Activated naive CD8-positive, alpha-beta T cell treated with anti-CD3 and anti-CD28 coated beads, Interleukin-2, amount 10 ng/mL, durations not matched to agents 7 days and 5 days (primary cell): ENCODE measurements around the gene PRCD. TPM values are rescaled to one million over a fixed set of nuclear protein-coding genes. Genes with fewer than 3 reads are reported as not detected.
"Not testable (repeated sequence)": the region's sequence is repeated elsewhere in the genome, so short reads cannot be mapped to it uniquely, and the experiment has no call there.

Experiments
- ATAC-seq: fragments of 150-1000 bp; cut with Tn5 transposase; one replicate; pipeline ENCODE4 v1.10.0; 2021; ENCODE audit warnings: low read depth, moderate library complexity
- POLR2A ChIA-PET: fragments of 350-600 bp; sonication (Branson Sonifier 250); formaldehyde crosslinking; loops from one replicate; lab custom pipeline; 2021; ENCODE audit warnings: antibody characterized with exemption; lab: Charles Lee
- DNase-seq: peaks from one replicate; pipeline ENCODE4 v3.0.0; 2021
- H3K27ac Mint-ChIP-seq: one replicate; pipeline ENCODE4 v1.8.0; 2022; ENCODE audit warnings: mild to moderate bottlenecking, mixed read lengths
- H3K27me3 Mint-ChIP-seq: one replicate; pipeline ENCODE4 v1.8.0; 2022; ENCODE audit warnings: mild to moderate bottlenecking, moderate library complexity, mixed read lengths
- H3K36me3 Mint-ChIP-seq: one replicate; pipeline ENCODE4 v1.8.0; 2021; ENCODE audit warnings: mild to moderate bottlenecking, mixed read lengths
- H3K4me1 Mint-ChIP-seq: one replicate; pipeline ENCODE4 v1.8.0; 2021; ENCODE audit warnings: mixed read lengths
- H3K4me3 Mint-ChIP-seq: one replicate; pipeline ENCODE4 v1.8.0; 2022; ENCODE audit warnings: mild to moderate bottlenecking, moderate library complexity, mixed read lengths
- H3K9me3 Mint-ChIP-seq: one replicate; pipeline ENCODE4 v1.8.0; 2021; ENCODE audit warnings: mixed read lengths
- total RNA-seq, 2 experiments: library from RNA; stranded (reverse); gene quantifications; one replicate each; pipeline ENCODE4 v1.2.3, GENCODE V29; 2021

Gene PRCD
- total RNA-seq, 2 experiments from 2014 or later, result 0.78 to 1.1 TPM

DNA sequence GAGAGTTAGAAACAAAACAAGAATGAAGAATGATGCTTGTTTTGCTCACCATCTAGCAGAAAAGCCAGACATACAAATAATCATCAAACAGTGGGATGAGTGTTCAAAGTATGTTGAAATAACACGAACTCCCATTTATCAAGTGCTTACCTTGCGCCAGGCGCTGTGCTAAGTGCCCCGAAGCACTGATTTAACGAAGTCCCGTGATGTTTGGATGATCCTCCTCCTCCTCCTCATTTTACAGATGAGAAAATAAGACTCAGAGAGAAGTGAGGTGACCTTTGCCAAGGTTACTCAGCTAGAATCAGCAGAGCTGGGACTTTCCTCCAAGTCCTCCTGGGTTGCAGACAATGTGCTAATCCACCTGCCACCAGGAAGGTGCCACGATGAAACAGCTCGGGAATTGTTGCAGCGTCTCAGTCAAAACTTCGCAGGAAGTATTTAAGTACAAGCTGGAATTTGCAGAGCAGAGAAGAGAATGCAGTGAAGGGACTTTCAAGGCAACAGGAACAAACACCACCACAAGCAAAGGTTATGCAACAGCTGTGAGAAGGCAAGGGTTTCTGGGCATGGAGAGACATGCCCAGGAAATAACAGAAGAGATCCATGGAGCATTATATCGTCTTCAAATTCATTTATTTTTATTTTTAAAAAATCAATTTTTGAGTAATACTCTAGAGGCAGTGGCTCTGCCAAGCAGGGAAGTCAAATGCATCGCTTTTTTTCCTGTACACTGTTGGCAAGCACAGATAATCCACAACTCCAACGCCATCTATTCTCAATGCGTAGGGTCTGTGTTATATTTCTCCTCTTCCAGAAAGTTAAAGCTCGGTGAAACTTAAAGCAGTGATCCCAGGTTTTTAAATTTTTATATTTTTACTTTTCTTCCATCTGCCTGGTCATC, 11.1 kb downstream of the PRCD start:
- H3K9me3 Mint-ChIP-seq, result no peaks in the 10 kb centered on the region
- no peak overlapping the region for H3K27ac Mint-ChIP-seq

DNA sequence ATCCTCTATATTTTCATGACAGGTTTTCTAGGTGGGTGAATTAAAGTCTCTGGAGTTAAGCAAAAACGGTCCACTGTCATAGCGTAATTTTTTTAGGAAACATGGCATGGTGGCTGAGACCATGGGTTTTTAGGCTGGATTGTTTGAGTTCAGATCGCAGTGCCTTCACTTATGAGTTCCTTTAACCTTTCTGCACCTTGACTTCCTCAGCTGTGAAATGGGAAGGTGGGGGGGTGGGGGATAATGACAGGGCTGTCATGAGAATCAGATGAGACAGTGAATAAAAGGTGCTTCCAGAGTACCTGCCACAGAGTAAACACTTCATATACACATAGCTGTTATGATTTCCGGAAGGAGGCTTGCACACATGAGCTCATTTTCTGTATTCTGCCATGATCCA, 11.8 kb downstream of the PRCD start:
- POLR2A ChIA-PET, result interaction anchor here (0.6 to 1.9 kb wide), 3 partner anchors 24 to 185 kb away, joined by 3 to 5 read pairs (median 3); partner anchors contain the start of gene SRSF2
- Mint-ChIP-seq H3K27me3 (no peaks in the 10 kb centered on the region), H3K4me1 (peaks cover 18% of the 10 kb centered on the region), H3K27ac (no peak overlapping the region), H3K36me3 (peaks cover 2% of the 10 kb centered on the region), H3K9me3 (no peaks in the 10 kb centered on the region), H3K4me3 (no peak overlapping the region)
- ATAC-seq, result no peak
- DNase-seq, result no peak

More for the DNA sequence above, 11.1 kb downstream of the PRCD start:
- Mint-ChIP-seq H3K27me3 (no peaks in the 10 kb centered on the region), H3K4me1 (peaks cover 16% of the 10 kb centered on the region), H3K4me3 (peak overlapping the region; percentile 3), H3K36me3 (peaks cover 2% of the 10 kb centered on the region)
- ATAC-seq (no peak), DNase-seq (no peak)
- POLR2A ChIA-PET, result interaction anchor here (0.6 to 1.9 kb wide), 5 partner anchors 23 to 186 kb away, joined by 3 to 5 read pairs (median 3); partner anchors contain the start of gene SRSF2

DNA sequence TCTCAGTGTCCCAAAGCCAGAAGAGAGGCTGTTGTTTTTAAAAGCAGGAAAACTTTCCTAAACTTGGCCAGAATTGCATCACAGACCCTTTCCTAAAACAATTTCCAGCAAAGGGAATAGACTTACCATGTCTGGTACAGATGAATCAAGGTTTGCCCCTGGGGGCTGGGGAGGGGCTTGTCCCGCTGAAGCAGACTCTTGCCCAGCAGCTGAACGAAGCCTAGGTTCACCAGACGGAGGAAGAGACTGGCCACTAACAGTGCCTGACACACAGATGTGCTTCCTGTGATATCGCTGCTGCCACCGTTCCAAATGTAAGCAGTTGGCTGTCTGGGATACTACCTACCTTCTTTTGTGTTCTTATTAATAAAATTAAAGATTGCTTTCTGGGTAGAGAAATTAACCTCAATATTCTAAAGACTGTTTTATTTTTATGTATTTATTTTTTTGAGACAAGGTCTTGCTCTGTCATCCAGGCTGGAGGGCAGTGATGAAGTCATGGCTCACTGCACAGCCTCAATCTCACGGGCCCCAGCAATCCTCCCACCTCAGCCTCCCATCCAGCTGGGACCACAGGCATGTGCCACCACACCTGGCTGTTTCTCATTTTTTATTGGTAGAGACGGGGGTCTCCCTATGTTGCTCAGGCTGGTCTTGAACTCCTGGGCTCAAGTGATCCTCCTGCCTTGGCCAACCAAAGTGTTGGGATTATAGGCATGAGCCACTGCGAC, 13.5 kb downstream of the PRCD start:
- H3K4me1 Mint-ChIP-seq, result peaks cover 23% of the 10 kb centered on the region
- no peak for ATAC-seq
- no peak overlapping the region for H3K27ac Mint-ChIP-seq
- DNase-seq, result no peak
- no peaks in the 10 kb centered on the region for H3K9me3 Mint-ChIP-seq
- H3K36me3 Mint-ChIP-seq, result peaks cover 2% of the 10 kb centered on the region
- H3K4me3 Mint-ChIP-seq, result no peak overlapping the region
- no peaks in the 10 kb centered on the region for H3K27me3 Mint-ChIP-seq
- POLR2A ChIA-PET, result no interaction called here

DNA sequence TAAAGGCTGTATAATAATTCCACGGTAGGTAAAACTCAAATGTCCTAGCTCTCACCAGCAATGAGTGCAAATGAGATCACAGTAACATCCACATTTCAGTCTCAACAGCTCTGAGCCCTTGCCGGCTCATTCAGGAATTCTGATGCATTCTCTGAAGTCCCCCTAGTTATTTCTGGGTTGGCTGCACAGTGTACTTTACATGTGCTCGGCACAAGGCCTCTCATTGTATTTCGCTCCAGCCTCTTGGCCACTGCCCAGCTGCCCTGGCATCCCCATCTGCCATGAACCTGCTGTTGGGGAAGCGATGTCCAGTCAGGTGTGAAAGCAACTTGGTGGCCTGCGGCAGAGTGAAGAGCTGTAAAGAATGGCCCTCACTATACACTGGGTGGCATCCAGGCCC, 14.3 kb downstream of the PRCD start:
- Mint-ChIP-seq H3K4me1 (peaks cover 28% of the 10 kb centered on the region), H3K9me3 (no peaks in the 10 kb centered on the region), H3K27ac (no peak overlapping the region), H3K36me3 (peaks cover 2% of the 10 kb centered on the region), H3K27me3 (no peaks in the 10 kb centered on the region), H3K4me3 (no peak overlapping the region)
- POLR2A ChIA-PET, result no interaction called here
- ATAC-seq (no peak), DNase-seq (no peak)

DNA sequence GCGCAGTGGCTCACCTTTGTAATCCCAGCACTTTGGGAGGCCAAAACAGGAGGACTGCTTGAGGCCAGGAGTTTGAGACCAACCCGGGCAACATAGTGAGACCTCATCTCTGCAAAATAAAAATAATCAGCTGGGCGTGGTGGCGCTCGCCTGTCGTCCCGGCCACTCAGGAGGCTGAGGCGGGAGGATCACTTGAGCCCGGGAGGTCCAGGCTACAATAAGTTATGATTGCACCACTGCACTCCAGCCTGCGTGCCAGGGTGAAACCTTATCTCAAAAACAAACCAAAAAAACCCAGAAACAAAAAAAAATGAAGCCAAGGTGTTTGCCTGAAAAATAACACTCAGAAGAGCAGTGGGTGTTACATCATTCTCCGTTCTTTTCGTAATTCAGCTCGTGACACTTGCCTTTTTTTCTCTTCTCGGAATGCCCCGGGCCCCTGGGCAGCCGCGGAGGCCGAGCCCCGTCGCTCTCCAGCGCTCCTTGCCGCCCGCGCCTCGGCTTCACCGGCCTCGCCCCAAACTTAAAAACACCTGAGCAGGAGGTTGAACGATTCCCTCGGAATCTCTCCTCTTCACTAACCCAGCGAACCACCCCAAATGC, 17.0 kb downstream of the PRCD start:
- ATAC-seq, result peak; percentile 10
- no peak for DNase-seq
- POLR2A ChIA-PET, result interaction anchor here (0.8 to 2.8 kb wide), 14 partner anchors 10 to 170 kb away, joined by 3 to 22 read pairs (median 5); partner anchors contain the start of genes JMJD6, METTL23 and UBE2O

DNA sequence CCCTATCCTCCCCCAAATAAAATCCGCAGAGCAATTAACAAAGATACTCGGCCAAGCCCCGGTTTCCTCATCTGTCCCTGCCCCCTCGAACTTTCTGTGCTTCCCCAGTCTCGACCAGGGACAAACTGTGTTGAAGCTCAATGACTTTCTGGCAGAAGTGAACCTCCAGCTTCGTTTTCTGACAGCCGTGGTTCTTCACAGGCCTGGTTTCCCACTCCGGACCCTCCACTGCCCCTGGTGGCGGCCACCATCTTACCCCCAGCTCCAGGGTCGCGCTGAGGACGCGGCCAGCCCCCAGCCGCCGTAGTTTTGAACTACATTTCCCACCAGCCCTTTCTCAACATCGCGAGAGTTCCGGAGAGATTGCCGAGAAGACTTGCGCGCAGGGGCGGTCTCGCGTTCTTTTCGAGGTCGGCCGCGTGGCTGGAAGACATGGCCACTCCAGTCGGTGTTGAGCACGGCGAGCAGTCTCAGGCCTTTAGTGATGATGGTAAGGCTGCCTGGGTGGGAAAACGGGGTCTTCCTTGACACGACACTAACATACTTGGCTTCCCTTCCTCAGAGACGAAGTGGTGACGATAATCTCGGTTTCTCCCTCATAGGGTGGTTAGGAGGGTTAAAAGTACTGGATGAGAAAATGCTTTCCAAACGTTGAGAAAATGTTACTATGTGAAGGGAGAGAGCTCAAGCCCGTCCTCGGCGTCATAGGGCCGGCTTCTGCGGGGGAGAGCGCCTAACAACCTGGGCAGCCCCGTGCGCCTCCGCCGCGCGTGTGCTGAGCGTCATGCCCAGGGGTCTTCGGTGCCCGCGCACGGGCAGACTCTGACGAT, 17.7 kb downstream of the PRCD start:
- DNase-seq, result peak; percentile 90
- H3K9me3 Mint-ChIP-seq, result no peaks in the 10 kb centered on the region
- peak overlapping the region; percentile 99 for H3K27ac Mint-ChIP-seq
- peaks cover 46% of the 10 kb centered on the region for H3K4me1 Mint-ChIP-seq
- POLR2A ChIA-PET, result interaction anchor here (0.5 to 2.8 kb wide), 16 partner anchors 10 to 170 kb away, joined by 3 to 22 read pairs (median 4); partner anchors contain the start of genes JMJD6 and METTL23
- H3K36me3 Mint-ChIP-seq, result peaks cover 16% of the 10 kb centered on the region
- ATAC-seq, result peak; percentile 91
- H3K27me3 Mint-ChIP-seq, result no peaks in the 10 kb centered on the region
- peak overlapping the region; percentile 98 for H3K4me3 Mint-ChIP-seq

More for the DNA sequence above, 17.0 kb downstream of the PRCD start:
- H3K4me3 Mint-ChIP-seq, result peak overlapping the region; percentile 98
- no peaks in the 10 kb centered on the region for H3K27me3 Mint-ChIP-seq
- peaks cover 14% of the 10 kb centered on the region for H3K36me3 Mint-ChIP-seq
- peak overlapping the region; percentile 99 for H3K27ac Mint-ChIP-seq
- no peaks in the 10 kb centered on the region for H3K9me3 Mint-ChIP-seq
- H3K4me1 Mint-ChIP-seq, result peaks cover 42% of the 10 kb centered on the region

DNA sequence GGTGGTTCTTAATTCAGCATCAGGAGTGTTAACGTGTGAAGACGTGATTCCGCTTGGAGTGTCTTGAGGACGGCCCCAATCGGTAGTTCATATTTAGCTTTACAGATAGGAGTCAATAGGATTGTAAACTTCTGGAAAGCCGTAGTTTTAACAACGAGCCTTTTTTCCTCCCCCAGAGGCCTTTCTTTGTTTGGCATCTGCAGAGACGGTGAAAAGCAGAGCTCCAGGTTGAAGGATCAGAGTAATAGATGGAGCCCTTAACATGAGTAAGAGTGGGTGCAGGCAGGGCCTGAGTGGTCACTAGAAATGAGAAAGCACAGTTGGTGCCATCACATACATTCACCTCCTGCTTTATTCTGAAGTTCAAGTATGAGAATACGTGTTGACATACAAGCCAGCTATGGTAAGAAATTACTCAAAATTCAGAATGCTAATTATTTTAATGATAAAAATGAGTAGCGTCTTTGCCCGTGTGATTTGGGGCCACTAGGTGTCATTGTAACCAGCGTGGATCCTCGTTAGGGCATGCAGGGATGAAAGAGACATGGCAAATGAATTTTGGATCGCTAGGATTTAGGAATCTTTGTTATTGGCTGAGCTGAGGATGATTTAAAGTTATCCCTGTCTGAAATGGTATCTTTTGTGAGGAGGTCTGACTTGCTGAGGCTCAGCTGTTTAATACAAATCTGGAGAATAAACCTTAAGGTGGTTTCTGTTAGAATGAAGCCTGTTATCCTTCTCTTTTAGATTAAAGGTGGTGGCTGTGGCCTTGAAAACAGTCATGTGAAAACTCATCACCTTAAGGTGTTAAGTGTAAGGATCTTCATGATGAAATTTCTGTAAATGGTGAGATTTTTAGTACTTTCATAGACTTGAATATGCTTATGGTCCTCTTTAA, 18.6 kb downstream of the PRCD start:
- Mint-ChIP-seq H3K4me3 (peak overlapping the region; percentile 98), H3K27me3 (no peaks in the 10 kb centered on the region), H3K36me3 (peaks cover 21% of the 10 kb centered on the region), H3K4me1 (peaks cover 53% of the 10 kb centered on the region), H3K9me3 (no peaks in the 10 kb centered on the region), H3K27ac (peak overlapping the region; percentile 99)
- POLR2A ChIA-PET, result interaction anchor here (1.0 to 2.8 kb wide), 9 partner anchors 9 to 155 kb away, joined by 3 to 22 read pairs (median 5); a partner anchor contains a TSS
- ATAC-seq (no peak), DNase-seq (no peak)

DNA sequence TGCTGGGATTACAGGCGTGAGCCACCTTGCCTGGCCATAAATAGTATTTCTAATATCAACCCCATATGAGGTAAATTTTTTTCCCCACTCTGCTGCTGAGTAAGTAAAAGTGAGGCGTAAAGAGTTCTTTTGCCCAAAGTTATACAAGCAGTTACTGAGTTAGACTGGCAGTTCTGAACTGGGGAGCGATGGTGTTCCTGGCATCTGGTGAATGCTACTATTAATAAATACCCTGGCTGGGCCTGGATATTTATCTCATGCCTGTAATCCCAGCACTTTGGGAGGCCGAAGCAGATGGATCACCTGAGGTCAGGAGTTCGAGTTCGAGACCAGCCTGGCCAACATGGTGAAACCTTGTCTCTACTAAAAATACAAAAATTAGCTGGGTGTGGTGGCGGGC, 19.6 kb downstream of the PRCD start:
- H3K36me3 Mint-ChIP-seq, result peaks cover 21% of the 10 kb centered on the region
- H3K4me1 Mint-ChIP-seq, result peaks cover 54% of the 10 kb centered on the region
- POLR2A ChIA-PET, ATAC-seq, H3K27me3 Mint-ChIP-seq, DNase-seq, H3K9me3 Mint-ChIP-seq, H3K27ac Mint-ChIP-seq: not testable (repeated sequence)
- peak overlapping the region; percentile 98 for H3K4me3 Mint-ChIP-seq

DNA sequence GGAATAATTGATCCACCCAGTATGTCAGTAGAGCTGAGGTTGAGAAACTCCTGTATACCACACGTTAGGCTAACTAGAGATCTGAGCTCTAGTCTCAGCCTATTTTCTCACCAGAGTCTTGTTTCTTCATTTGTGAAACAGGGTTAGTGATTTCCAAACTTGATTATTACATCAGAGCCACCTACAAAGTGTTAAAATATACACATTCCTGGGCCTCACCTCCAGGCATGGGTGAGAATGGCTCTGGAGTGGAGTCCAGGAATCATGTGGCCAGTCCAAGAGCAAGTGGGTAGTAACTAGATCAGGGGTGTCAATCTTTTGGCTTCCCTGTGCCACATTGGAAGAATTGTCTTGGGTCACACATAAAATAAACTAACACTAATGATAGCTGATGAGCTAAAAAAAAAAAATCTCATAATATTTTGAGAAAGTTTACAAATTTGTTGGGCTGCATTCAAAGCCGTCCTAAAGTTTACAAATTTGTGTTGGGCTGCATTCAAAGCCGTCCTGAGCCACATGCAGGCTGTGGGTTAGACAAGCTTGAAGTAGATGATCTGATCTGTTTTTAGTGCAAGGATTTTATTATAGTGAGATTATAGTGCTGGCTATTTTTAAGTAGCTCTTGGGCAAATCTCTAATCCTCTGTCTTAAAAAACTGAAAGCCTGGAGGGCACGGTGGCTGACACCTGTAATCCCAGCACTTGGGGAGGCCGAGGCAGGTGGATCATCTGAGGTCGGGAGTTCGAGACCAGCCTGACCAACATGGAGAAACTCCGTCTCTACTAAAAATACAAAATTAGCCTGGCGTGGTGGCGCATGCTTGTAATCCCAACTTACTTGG, 20.4 kb downstream of the PRCD start:
- ATAC-seq, result no peak
- Mint-ChIP-seq H3K27me3 (no peaks in the 10 kb centered on the region), H3K36me3 (peaks cover 20% of the 10 kb centered on the region), H3K27ac (peak overlapping the region; percentile 48), H3K9me3 (no peaks in the 10 kb centered on the region), H3K4me3 (peak overlapping the region; percentile 50), H3K4me1 (peaks cover 51% of the 10 kb centered on the region)
- POLR2A ChIA-PET, result interaction anchor here (1.5 kb wide), 1 partner anchor 167 kb away, joined by 3 read pairs; no protein-coding TSS in a partner anchor
- DNase-seq, result no peak

DNA sequence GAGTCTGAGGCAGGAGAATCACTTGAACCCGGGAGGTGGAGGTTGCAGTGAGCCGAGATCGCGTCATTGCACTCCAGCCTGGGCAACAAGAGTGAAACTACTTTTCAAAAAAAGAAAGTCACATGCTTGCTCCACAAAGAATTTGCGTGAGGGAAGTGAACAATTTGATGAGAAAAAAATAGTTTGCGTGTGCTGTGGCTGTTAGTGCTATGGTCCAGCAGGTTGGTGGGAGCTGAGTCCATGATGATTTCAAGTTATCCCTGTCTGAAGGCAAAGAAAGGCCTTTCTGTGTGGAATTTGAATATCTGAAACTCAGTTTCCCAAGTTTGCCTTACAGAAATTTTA, 21.0 kb downstream of the PRCD start:
- POLR2A ChIA-PET, result interaction anchor here (1.5 kb wide), 1 partner anchor 167 kb away, joined by 3 read pairs; no protein-coding TSS in a partner anchor
- Mint-ChIP-seq H3K27ac (peak overlapping the region; percentile 48), H3K9me3 (no peaks in the 10 kb centered on the region), H3K4me1 (peaks cover 48% of the 10 kb centered on the region), H3K4me3 (peak overlapping the region; percentile 9), H3K27me3 (no peaks in the 10 kb centered on the region), H3K36me3 (peaks cover 23% of the 10 kb centered on the region)
- ATAC-seq (no peak), DNase-seq (no peak)

DNA sequence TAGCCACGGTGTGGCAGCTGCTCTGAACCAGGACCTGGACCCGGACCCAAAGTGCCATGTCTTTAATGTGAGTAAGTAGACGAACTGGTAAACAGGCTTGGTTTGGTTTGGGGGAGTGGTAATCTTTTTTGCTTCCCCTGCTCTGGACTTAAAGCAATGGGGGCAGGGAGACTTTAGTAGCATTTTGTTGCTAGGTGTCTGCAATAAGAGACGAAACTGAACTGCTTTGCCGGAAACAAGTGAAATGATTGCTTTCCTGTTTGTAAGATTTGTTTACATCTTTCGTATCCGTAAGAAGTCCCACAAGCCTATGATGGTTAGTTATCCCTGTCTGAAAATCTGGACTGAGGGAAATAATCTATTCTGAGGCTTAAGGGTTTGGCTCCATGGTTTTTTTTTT, 21.5 kb downstream of the PRCD start:
- Mint-ChIP-seq H3K9me3 (no peaks in the 10 kb centered on the region), H3K36me3 (peaks cover 25% of the 10 kb centered on the region), H3K4me1 (peaks cover 47% of the 10 kb centered on the region), H3K4me3 (no peak overlapping the region), H3K27ac (peak overlapping the region; percentile 38), H3K27me3 (no peaks in the 10 kb centered on the region)
- no peak for ATAC-seq
- POLR2A ChIA-PET, result interaction anchor here (1.5 kb wide), 1 partner anchor 166 kb away, joined by 3 read pairs; no protein-coding TSS in a partner anchor
- DNase-seq, result no peak
